PC-9 (cell line): ENCODE data around the gene ZNF280A. TPM values are rescaled to one million over a fixed set of nuclear protein-coding genes. Genes with fewer than 3 reads are reported as not detected.

Source experiments
- Bru-seq: library from RNA; stranded (reverse); fragments of 400-500 nt; gene quantifications from one replicate; lab custom pipeline; 2021; lab: Mats Ljungman, UMichigan
- BruChase-seq, 2 experiments: library from RNA; stranded (reverse); fragments of 400-500 nt; gene quantifications; one replicate each; lab custom pipeline; 2021; lab: Mats Ljungman, UMichigan
- BruUV-seq: library from RNA; stranded (reverse); fragments of 400-500 nt; replicated peaks from 2 replicates; lab custom pipeline; 2021; lab: Mats Ljungman, UMichigan
- CTCF ChIA-PET: fragments of 300-600 bp; sonication (Branson Sonifier 250); formaldehyde crosslinking; loops from one replicate; lab custom pipeline; 2022; ENCODE audit warnings: antibody characterized with exemption; lab: Charles Lee
- POLR2A ChIA-PET: fragments of 300-600 bp; sonication (Branson Sonifier 250); formaldehyde crosslinking; loops from one replicate; lab custom pipeline; 2022; ENCODE audit warnings: antibody characterized with exemption; ENCODE audit not compliant: unreplicated experiment; lab: Charles Lee
- DNase-seq, 2 experiments: peaks; one replicate each; pipeline versions ENCODE4 v3.0.0 to v3.0.0-alpha.2; 2015 to 2022; ENCODE audit warnings: mixed read lengths in 1 of 2
- H2AFZ ChIP-seq: fragments of 200-600 bp; sonication (generic); 2 replicates; pipeline ENCODE4 v1.8.1; 2017; ENCODE audit warnings: antibody characterized with exemption
- H3F3A ChIP-seq: fragments of 200-600 bp; sonication (generic); 2 replicates; pipeline ENCODE4 v1.8.1; 2017; ENCODE audit warnings: antibody characterized with exemption, mild to moderate bottlenecking, low read depth; ENCODE audit not compliant: insufficient read depth
- H3K27ac ChIP-seq: fragments of 200-600 bp; sonication (generic); 2 replicates; pipeline ENCODE4 v1.6.1; 2016; ENCODE audit warnings: mixed run types
- H3K27me3 ChIP-seq: fragments of 200-600 bp; sonication (generic); 2 replicates; pipeline ENCODE4 v1.6.1; 2016; ENCODE audit warnings: low read depth, mixed run types; ENCODE audit not compliant: insufficient read depth
- H3K36me3 ChIP-seq: fragments of 200-600 bp; sonication (generic); 2 replicates; pipeline ENCODE4 v1.6.1; 2016; ENCODE audit warnings: low read depth, mixed run types
- H3K4me1 ChIP-seq: fragments of 200-600 bp; sonication (generic); replicated peaks from 2 replicates; pipeline ENCODE4 v1.6.1; 2016; ENCODE audit warnings: mixed run types; ENCODE audit not compliant: insufficient read depth
- H3K4me2 ChIP-seq: fragments of 200-600 bp; sonication (generic); 2 replicates; pipeline ENCODE4 v1.6.1; 2017; ENCODE audit warnings: mixed run types
- H3K4me3 ChIP-seq: fragments of 200-600 bp; sonication (generic); 2 replicates; pipeline ENCODE4 v1.6.1; 2016; ENCODE audit warnings: mixed run types
- H3K79me2 ChIP-seq: fragments of 200-600 bp; sonication (generic); 2 replicates; pipeline ENCODE4 v1.6.1; 2017; ENCODE audit warnings: low read depth, mixed run types
- H3K9me2 ChIP-seq: fragments of 200-600 bp; sonication (generic); 2 replicates; pipeline ENCODE4 v1.8.1; 2017; ENCODE audit warnings: mild to moderate bottlenecking; ENCODE audit not compliant: insufficient read depth
- H3K9me3 ChIP-seq: fragments of 200-600 bp; sonication (generic); 2 replicates; pipeline ENCODE4 v1.8.1; 2016; ENCODE audit warnings: low read depth; ENCODE audit not compliant: insufficient read depth
- H4K20me1 ChIP-seq: fragments of 200-600 bp; sonication (generic); 2 replicates; pipeline ENCODE4 v1.8.1; 2017; ENCODE audit not compliant: insufficient read depth
- EZH2 ChIP-seq: fragments of 200-600 bp; sonication (generic); IDR thresholded peaks from 2 replicates; pipeline ENCODE4 v1.8.0; 2017; ENCODE audit warnings: antibody characterized with exemption, low read depth
- intact Hi-C: fragments of 100-400 bp; cut with micrococcal nuclease; formaldehyde crosslinking; loops from one replicate; pipeline ENCODE4 v1.10.0; 2022; ENCODE audit not compliant: unreplicated experiment
- long read RNA-seq: library from polyadenylated mRNA; stranded (forward); transcript quantifications from one replicate; pipeline ENCODE4 v2.0.0, GENCODE V29; 2022
- total RNA-seq: library from RNA; stranded (reverse); gene quantifications from 2 replicates; pipeline ENCODE4 v1.2.3, GENCODE V29; 2021
- TF ChIP-seq, protein P1 (sequence below): fragments of 200-600 bp; sonication (generic); conservative IDR thresholded peaks from 2 replicates; pipeline ENCODE4 v1.6.1; 2017; ENCODE audit warnings: mixed run types, antibody characterized with exemption, mild to moderate bottlenecking, moderate library complexity

Gene ZNF280A, protein sequence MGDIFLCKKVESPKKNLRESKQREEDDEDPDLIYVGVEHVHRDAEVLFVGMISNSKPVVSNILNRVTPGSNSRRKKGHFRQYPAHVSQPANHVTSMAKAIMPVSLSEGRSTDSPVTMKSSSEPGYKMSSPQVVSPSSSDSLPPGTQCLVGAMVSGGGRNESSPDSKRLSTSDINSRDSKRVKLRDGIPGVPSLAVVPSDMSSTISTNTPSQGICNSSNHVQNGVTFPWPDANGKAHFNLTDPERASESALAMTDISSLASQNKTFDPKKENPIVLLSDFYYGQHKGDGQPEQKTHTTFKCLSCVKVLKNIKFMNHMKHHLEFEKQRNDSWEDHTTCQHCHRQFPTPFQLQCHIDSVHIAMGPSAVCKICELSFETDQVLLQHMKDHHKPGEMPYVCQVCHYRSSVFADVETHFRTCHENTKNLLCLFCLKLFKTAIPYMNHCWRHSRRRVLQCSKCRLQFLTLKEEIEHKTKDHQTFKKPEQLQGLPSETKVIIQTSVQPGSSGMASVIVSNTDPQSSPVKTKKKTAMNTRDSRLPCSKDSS
- total RNA-seq = not detected in 2 replicates
- Bru-seq, nascent RNA = not detected
- not detected for BruChase-seq, experiment 1, labeled RNA remaining after a 2-hour chase
- percentile 9 among the genes with signal in this experiment for BruChase-seq, experiment 2, labeled RNA remaining after a 6-hour chase
- long read RNA-seq = 0 reads

DNA sequence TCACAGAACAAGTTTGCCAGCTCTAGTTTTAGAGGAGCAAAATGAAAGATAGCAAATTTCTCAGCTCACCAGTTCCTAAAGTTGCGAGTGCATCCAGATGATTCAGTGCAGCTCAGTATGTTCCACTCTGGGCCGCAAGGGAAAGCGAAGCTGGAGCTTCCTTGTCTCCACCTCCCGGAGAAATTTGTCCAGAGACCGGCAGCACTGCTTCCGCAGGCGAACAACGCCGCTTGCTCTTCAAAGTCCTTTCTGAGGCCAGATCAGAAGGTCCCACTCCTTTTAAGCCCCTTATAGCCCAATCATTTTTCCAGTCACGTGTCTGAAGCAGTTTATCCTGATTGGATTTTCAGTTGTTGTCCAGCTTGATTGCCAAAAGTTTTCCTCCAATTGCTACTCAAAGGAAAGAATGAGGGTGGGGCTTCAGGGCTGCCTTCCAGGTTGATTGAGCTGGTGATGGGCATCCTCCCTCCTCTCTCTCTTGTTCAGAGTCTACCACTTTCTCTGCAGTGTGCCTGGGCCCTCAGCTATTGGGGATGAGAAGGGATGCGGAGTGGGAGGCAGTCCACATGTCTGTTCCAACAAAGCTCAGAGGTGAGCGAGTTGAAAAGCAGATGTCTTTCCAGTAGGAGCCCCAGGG is at the start of gene ZNF280A:
ZNF280A (minus strand) TSS at position 251 of the 637 bp plus-strand sequence. CDS start 4,640 bp downstream, outside the sequence.
- Histone ChIP-seq H4K20me1 (no peaks in the 10 kb centered on the region), H2AFZ (no peak within 1 kb of the TSS), H3K27me3 (peaks cover 27% of the 10 kb centered on the region), H3K36me3 (no peaks in the 10 kb centered on the region), H3K4me3 (no peak within 1 kb of the TSS), H3K4me1 (no peaks in the 10 kb centered on the region), H3K4me2 (no peak within 1 kb of the TSS), H3K27ac (no peak within 1 kb of the TSS), H3K9me2 (no peaks in the 10 kb centered on the region), H3K9me3 (no peaks in the 10 kb centered on the region), H3K79me2 (no peaks in the 10 kb centered on the region), H3F3A (no peaks in the 10 kb centered on the region)
- TF ChIP-seq, protein P1, sequence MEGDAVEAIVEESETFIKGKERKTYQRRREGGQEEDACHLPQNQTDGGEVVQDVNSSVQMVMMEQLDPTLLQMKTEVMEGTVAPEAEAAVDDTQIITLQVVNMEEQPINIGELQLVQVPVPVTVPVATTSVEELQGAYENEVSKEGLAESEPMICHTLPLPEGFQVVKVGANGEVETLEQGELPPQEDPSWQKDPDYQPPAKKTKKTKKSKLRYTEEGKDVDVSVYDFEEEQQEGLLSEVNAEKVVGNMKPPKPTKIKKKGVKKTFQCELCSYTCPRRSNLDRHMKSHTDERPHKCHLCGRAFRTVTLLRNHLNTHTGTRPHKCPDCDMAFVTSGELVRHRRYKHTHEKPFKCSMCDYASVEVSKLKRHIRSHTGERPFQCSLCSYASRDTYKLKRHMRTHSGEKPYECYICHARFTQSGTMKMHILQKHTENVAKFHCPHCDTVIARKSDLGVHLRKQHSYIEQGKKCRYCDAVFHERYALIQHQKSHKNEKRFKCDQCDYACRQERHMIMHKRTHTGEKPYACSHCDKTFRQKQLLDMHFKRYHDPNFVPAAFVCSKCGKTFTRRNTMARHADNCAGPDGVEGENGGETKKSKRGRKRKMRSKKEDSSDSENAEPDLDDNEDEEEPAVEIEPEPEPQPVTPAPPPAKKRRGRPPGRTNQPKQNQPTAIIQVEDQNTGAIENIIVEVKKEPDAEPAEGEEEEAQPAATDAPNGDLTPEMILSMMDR = no peak
- no peak for TF ChIP-seq EZH2
- CTCF ChIA-PET = no interaction called here
- DNase-seq = no peak
- POLR2A ChIA-PET = no interaction called here
- intact Hi-C loops = no loop called here
- no TSS peak for BruUV-seq

DNA sequence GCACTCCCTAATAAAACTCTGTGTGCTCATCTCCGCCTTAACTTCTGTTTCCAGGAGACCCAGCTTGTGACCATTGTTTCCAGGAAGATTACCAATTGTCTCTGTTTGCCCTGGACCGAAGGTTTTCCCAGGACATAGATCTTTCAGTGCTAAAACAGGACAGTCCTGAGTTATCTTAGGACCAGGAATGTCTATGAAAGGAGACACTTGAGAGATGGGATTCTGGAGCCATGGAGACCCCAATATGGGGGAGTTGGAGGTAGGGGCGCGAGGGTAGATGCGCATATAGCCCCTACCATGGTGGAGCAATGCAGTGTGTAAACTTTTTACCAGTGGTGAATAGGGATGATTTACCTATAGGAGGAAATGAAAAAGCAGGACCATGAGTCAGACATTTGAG is 49.1 kb upstream of the ZNF280A start:
- POLR2A ChIA-PET = no interaction called here
- BruUV-seq = no TSS peak

DNA sequence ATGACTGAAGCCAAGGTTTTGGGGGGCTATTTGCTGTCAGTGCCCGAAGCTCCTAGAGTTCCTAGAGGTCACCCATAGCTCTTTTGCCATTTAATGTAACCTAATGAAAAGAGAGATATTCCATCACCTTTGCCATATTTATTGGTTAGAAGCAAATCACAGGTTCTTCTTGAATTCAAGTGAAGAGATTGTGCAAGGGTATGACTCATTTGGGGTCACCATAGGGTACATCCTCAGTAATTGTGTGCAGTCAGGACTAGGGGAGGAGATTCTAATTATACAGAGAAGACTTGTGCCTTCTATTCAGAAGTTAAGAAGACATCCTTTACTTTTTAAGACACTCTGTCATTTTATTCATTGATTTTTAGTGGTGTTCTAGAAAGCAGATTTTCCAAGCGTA is 45.9 kb upstream of the ZNF280A start:
- H3K4me2 ChIP-seq = no peak overlapping the region
- intact Hi-C loops = no loop called here
- no peak overlapping the region for H3K4me3 ChIP-seq
- H3K4me1 ChIP-seq = no peaks in the 10 kb centered on the region
- no peaks in the 10 kb centered on the region for H3K36me3 ChIP-seq
- no peak for TF ChIP-seq EZH2
- no peaks in the 10 kb centered on the region for H3K79me2 ChIP-seq
- no peaks in the 10 kb centered on the region for H3F3A ChIP-seq
- H3K9me2 ChIP-seq = no peaks in the 10 kb centered on the region
- H4K20me1 ChIP-seq = no peaks in the 10 kb centered on the region
- H3K27me3 ChIP-seq = peaks cover 21% of the 10 kb centered on the region; the same call in 1 of the 2 replicates
- H2AFZ ChIP-seq = no peak overlapping the region
- no peak overlapping the region for H3K27ac ChIP-seq
- BruUV-seq = no TSS peak
- no peaks in the 10 kb centered on the region for H3K9me3 ChIP-seq
- ChIA-PET CTCF (no interaction called here), POLR2A (interaction anchor here (0.5 kb wide), 1 partner anchor 21 kb away, joined by 3 read pairs; no protein-coding TSS in a partner anchor)
- no peak for DNase-seq

More for the DNA sequence above, 49.1 kb upstream of the ZNF280A start:
- Histone ChIP-seq H3K9me3 (no peaks in the 10 kb centered on the region), H4K20me1 (no peaks in the 10 kb centered on the region), H3F3A (no peaks in the 10 kb centered on the region), H3K4me2 (no peak overlapping the region), H3K9me2 (no peaks in the 10 kb centered on the region; the same call in 1 of the 2 replicates), H3K79me2 (no peaks in the 10 kb centered on the region), H3K4me3 (no peak overlapping the region), H2AFZ (no peak overlapping the region), H3K36me3 (no peaks in the 10 kb centered on the region), H3K4me1 (no peaks in the 10 kb centered on the region), H3K27me3 (peaks cover 28% of the 10 kb centered on the region; the same call in 1 of the 2 replicates), H3K27ac (no peak overlapping the region)
- TF ChIP-seq, protein P1 = no peak
- no peak for TF ChIP-seq EZH2
- intact Hi-C loops = no loop called here
- DNase-seq = no peak
- CTCF ChIA-PET = no interaction called here
